ENCODE results near the gene MCM8.
"Not testable (repeated sequence)": the region's sequence is repeated elsewhere in the genome, so short reads cannot be mapped to it uniquely, and the experiment has no call there.

MCM8 gene

DNA sequence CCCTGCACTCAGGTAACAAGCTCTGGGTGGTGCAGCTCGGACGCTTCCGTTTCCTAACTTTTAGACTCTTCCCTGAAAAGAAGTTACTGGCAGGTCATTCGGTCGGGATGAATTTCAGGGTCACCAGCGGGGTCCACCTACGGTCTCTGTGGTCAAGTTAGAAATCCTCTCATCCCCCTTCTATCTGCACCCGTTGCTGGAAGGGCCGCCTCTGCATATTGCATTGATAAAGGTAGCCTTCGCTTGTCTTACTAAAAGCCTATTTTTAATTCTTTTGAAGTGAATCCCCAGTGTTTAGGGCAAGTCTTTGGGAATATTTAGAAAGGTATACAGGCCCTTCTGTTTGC, 56.1 kb downstream of the MCM8 start:
- DNase-seq (ENCODE audit: low read depth) = no peak

DNA sequence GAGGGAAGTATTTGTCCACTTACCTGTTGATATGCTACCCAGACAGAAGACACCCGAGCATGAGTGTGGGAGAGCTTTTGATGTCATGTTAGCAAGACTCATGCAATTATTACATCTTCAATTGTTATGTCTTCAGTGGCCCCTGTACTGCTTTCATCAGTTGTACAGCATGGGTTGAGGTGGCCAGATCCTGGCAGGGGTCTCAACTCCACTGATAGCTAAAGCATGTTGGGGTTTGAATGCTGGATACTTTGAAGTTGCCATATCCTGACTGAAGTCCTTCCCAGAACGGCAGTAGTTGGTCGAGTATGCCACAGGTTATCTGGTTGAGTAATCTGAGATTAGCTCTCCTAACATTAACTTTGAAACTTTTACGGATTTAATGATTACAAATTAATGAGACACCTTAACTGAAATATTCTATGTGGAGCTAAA, 56.7 kb downstream of the MCM8 start:
- no peak for DNase-seq (ENCODE audit: low read depth)

DNA sequence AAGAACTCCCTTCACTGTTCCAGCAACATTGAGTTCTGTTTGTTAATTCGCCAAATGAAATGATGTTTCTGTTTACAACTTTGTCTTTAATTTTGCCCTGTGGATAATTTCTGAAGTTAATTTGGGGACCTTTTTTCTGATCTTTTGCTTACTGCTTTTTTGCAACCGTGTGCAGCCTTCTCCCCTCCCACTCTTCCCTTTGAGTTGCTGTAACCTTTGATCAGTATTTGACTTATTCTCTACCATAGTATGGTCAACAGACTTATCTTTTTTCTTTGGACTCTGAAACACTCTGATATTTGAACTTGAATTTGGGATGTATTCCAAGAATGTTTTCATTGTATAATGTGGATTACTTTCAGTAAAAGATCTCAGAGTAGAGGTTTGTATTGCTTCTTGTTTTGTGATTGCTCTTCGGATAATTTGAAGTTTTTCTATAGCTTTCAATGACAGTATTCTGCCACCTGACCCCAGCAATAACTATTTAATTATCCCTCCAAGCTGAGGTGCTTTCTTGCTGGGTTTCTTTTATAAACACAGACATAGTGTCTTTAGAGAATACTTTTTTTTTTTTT, 57.2 kb downstream of the MCM8 start:
- no peak for DNase-seq (ENCODE audit: low read depth)

DNA sequence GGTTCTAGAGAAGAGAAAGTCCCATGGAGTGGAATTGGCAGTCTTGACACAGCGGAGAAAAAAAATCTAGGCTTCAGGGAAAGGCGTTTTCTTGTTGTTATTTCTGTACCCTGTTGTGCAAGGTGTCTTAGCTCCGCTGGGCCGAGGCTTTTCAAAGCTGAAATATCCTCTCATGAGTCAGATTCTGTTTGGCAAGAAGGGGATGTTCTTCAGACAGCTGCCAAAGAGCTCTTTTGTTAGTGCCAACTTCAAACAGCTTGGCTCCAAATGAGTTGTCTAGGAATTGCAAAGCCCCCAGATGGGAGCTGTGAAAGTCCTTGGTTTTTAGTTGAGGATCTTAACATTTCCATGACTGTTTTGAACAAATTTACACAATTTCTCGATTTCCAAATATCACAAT, 57.8 kb downstream of the MCM8 start:
- no peak for DNase-seq (ENCODE audit: low read depth)

DNA sequence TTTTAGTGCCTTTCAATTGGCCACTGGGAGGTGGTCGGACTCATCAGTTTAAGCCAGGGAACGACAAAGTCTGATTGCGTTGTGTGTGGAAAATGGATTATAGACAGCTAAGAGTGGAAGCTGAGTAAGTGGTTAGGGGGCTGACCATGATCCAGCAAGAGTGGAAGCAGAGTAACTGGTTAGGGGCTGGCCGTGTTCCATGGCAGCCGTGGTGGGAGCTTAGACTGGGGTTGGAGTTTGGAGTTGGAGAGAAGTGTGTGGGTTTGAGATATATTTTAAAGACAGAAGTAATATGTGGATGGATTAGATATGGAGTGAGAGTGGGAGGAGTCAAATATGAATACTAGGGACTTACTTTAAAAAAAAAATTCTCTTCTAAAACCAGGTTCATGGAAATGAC, 61.7 kb downstream of the MCM8 start:
- DNase-seq (ENCODE audit: low read depth) = no peak

DNA sequence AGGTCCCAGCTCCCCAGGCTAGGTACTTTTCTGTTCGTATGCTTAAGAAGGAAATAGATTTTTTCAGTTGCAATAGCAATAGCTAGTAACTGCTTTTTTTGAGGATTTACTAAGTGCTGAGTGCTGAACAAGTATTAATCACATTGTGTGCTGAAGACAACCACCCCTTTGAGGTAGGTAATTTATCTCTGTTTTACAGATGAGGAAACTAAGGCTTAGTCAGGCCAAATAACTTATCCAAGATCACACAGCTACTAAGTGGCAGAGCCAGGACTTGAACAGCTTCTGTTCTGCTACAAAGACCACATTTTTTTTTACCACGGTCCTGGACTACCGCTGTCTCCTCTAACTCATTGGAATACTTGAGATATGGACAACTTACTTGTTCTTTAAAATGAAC, 63.6 kb downstream of the MCM8 start:
- DNase-seq (ENCODE audit: low read depth) = no peak

DNA sequence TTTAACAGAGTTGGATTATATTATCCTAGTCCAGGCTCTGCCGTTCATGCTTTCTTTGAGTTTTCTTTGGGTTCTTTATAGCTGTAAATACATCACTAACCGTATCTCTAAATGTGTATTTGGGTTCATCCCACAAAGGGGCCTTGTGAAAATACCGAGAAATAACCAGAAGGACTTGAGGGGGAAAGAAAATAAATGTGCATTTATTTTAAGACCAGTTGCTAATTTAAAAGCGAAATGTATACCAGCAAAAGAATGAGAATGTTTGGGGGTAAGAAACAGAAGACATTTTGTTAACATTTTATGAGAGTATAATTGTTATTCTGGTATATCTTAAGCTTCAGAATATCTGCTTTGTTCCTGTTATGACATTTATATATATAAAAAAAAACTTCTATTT, 64.5 kb downstream of the MCM8 start:
- DNase-seq (ENCODE audit: low read depth) = no peak

DNA sequence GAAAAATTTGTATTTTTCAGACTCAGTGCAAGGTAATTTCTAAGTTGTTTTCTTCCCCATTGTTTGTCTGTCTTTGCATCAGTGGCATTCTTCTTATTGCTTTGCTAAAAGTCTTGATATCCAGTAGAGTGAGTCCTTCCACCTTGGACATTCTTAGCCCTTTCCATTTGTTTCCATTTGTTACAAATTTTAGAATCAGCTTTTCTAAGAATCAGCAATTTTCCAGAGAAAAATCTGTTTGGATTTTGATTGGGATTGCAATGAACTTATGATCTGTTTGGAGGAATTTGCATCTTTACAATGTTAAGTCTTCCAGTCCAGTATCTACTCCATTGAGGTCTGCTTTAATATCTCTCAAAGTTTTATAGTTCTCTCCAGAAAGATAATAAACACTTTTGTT, 67.0 kb downstream of the MCM8 start:
- DNase-seq (ENCODE audit: low read depth) = no peak

DNA sequence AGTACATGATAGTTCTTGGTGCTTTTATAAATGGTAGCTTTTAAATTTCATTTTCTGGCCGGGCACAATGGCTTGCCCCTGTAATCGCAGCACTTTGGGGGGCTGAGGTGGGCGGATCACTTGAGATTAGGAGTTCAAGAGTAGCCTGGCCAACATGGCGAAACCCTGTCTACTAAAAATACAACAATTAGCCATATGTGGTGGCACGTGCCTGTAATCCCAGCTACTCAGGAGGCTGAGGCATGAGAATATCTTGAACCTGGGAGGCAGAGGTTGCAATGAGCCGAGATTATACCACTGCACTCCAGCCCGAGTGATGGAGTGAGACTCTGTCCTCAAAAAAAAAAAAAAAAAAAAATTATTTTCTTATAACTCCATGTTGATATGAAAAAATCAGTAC, 67.4 kb downstream of the MCM8 start:
- DNase-seq (ENCODE audit: low read depth) = no peak

DNA sequence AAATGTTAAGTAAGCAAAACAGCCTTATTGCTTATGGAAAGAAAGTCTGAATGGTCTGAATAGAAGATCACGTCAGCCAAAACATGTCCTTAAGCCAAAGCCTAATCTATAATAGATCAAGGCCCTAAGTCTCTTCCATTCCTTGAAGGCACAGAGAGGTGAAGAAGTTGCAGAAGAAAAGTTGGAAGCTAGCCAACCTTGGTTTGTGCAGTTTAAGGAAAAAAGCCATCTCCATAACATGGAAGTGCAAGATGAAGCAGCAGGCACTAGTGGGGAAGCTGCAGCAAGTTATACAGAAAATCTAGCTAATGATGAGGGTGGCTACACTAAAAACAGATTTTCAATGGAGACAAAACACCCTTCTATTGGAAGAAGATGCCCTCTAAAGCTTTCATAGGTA, 74.3 kb downstream of the MCM8 start:
- DNase-seq (ENCODE audit: low read depth) = no peak

DNA sequence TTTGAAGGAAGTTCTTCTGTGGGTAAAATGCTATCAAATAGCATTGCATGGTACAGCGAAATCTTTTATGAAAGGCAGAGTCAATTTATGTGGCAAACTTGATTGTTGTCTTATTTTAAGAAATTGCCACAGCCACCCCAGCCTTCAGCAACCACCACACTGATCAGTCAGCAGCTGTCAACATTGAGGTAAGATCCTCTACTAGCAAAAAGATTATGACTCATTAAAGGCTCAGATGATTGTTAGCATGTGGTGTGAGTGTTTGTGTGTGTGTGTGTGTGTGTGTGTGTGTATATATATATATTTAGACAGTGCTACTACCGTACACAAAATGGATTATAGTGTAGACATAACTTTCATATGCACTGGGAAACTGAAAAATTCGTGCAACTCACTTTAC, 75.6 kb downstream of the MCM8 start:
- DNase-seq (ENCODE audit: low read depth) = no peak

DNA sequence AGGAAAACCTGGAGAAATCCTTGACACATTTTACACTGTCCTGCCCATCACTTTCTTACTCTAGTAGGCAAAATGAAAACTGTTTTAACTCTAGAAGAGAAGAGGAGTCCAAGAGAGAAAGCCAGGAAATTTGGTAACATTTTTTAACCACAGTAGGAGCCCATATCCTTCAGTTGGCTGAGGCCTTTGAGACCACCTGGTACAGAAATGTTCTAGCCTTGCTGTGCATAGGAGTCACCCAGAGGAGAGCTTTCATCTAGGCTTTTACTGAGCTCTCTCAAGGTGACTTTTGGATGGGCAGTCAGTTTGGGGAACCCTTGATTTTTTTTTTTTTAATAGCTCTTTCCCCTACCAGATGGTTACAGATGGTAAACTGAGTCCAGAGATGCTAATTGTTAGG, 78.4 kb downstream of the MCM8 start:
- DNase-seq (ENCODE audit: low read depth) = no peak

DNA sequence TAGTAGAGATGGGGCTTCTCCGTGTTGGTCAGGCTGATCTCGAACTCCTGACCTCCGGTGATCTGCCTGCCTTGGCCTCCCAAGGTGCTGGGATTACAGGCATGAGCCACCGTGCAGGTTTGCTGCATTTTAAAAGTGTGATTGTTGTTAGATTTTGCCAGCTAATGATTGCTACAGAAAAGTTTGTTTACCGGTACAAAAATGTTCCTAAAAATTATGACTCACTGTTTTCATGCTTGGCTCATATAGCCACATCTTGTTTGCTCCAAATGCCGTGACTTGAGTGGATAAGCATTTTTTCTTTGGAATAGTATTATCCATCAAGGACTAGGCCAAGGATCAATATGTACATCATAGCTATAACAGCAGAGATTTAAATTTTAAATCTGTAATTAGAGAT, 79.1 kb downstream of the MCM8 start:
- DNase-seq (ENCODE audit: low read depth) = no peak

DNA sequence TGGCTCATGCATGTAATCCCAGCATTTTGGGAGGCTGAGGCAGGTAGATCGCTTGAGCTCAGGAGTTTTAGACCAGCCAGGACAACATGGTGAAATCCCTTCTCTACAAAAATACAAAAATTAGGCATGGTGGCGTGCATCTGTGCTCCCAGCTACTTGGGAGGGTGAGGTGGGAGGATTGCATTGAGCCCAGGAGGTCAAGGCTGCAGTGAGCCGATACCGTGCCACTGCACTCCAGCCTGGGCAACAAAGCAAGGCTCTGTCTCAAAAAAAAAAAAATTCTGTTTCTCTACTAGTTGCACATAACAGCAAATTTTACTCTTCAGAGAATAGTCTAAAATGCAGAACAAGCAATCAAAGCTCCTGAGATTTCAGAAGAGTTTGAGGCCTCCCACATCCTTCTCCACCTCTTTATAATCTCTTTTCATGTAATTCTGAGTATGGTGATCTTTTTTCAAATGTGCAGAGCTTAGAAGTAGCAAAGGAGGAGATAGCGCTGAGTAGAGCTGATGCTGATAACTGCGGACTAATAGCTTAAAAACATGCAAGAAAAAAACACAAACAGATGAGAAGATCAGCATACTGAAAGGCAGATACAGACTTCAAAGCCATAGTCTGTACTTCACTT, 80.1 kb downstream of the MCM8 start:
- DNase-seq (ENCODE audit: low read depth) = no peak

DNA sequence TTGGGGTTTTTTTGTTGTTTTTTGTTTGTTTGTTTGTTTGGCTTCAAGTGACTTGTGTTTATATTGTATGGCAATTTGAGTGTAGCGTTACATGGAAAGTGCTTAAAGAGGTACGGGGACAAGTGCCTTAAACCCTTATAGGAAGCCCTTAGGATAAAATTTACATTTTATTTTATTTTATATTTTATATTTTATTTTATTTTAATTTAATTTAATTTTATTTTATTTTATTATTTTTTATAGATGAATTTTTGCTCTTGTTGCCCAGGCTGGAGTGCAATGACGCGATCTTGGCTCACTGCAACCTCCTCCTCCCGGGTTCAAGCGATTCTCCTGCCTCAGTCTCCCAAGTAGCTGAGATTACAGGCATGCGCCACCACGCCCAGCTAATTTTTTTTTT, 82.5 kb downstream of the MCM8 start:
- not testable (repeated sequence) for DNase-seq (ENCODE audit: low read depth)

DNA sequence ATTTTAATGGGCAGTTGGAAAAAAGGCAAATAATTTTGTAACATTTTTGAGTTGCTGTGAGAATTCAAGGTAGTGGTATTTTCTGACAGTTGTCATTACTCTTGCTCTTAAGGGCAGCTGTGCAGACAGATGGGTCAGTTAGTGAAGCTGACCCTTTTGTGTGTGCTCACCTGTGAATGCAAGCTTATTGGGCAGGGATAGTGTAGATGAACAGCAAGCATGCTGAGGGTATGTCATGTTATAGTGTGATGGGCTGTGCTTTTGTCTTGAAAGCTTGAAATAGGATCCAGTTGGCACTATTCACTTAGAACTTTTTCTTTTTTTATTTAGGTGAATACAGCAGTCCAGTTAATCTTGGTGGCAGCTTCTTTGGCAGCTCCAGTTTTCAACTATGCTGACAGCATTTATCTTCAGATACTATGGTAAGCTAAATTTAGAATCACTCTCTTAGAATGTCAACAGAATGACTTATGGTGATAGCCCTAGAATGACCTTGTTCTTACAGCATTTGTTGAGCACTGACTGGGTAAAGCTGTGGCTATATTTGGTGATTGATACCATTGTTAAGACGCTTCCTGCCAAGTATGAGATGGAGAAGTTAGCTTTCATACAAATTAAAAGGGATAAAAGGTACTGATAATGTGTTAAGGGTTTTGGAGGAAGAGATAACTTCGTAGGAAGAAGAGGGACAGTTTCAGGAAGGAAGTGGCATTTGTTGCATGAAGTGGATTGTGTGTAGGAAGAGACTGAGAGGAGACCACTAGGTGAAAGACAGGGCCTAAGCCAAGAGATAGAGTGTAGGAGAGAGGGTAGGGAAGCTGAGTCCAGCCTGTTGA, 83.9 kb downstream of the MCM8 start:
- DNase-seq (ENCODE audit: low read depth) = no peak

DNA sequence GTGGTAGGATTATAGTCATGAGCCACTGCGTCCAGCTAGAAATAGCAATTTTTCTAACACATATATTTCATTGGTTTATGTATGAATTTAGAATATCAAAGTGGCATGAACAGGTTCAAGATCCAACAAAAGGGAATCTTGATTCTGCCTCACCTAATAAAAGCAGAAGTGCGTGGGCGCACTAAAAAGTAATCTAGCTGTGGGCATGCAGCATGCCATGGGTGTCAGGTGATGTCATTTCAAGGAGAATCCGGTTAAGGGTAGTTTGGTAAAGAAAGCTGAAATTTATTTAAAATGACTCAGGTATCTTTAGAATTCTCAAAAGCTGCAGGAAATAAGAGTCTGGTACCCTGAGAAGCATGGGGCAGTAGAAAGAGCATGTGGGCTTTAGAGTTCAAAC, 85.8 kb downstream of the MCM8 start:
- DNase-seq (ENCODE audit: low read depth) = no peak

DNA sequence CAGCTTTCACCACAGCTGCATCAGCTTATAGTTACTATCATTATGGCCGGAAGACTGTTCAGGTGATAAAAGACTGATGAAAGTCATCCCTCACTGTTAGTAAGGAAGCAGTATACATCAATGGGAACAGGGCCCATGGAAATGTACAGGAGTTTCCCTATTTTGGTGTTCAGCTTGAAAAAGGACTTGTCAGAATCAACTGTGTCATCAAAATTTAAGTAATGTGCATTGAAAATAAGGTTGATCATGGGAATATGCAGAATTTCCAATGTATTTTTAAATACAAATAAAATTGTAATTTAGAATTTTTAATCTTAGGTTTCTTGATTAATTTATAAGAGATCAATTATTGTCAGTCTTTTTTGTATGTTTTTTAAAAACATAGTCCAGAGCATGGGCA, 86.6 kb downstream of the MCM8 start:
- no peak for DNase-seq (ENCODE audit: low read depth)

DNA sequence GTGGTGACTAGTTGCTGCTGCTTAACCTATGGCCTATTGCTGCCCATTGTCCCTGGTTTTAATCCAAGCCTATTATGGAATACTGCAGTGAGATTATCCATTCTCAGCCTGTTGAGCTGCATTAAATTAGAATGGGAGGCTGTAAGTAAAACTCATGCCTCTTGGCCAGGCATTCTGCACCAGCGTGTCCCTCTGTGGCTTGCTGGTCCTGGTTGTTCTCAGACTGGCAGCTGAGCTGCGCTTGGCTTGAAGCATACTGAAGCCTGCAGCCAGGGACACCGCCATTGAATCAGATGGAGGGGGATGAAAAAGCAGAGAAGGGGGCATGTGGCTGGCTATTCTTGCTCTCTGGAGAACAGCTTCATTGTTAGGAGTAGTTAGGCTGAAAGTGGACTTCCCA, 87.8 kb downstream of the MCM8 start:
- DNase-seq (ENCODE audit: low read depth) = no peak

DNA sequence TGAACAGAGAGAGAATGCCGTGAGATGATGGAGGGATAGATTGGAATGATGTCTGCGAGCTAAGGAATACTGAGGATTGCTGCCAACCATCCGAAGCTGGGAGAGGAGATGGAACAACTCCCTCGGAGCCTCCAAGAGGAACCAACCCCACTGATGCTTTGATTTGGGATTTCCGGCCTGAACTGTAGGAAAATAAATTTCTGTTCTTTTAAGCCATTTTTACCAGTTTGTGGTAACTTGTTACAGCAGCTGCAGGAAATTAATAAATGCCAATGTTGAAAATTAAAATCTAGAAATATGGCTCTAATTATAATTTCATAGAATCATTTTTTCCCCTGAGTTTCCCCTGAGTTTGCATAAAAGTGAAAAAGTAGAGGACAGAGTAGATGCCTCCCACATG, 89.3 kb downstream of the MCM8 start:
- DNase-seq (ENCODE audit: low read depth) = no peak

DNA sequence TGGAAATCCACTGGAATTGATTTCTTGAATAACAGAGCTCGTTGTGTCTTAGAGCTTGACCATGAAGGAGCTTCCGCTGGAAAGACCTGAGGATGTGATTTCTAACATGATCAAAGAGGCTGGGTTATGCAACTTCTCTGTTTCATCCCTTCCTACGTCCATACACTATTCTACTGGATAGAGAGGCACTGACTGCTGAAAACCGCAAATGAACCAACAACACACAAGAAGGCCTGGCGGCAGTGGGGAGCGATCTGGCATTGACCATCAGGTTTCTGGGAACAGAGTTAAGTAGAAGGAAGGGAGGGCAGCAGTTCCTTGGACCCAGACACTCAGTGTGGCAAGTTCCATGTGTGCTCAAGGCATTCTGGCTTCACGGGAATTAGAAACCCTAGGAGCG, 90.1 kb downstream of the MCM8 start:
- no peak for DNase-seq (ENCODE audit: low read depth)

DNA sequence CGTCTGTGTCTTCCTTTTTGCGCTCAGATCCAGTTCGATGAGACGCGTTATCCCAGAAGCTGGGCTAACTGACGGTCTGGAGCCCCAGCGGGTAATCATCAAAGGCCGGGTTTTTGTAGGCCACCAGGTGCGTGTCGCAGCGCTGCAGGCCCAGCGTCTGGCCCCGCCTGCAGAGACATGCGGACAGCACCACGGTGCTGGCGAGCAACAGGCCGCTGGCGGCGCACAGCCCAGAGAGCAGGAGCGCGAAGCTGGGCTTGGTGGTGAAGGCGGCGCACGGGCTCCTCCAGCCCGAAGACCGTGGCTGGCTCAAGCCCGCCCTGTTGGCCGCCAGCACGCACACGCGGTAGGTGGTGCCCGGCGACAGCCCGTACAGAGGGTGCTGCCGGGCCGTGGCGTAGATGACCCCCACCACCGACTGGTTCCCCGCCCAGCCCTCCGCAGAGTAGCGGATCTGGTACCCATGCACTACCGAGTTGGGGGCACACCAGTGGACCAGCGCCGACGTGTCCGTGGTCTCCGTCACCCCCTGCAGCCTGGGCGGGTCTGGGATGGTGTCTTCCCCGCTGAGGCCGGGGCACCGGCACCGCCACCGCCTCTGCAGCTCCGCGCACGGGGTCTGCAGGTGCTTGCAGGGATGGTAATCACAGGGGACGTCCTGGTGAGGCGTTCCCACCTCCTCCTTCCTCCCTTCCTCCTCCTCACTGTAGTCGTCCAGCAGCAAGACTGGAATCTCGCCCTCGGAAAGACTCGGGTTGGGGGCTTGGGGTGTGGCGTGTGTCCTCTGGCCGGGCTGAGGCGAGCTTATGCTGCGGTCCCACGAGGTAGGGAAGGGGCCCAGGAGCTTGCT, 90.7 kb downstream of the MCM8 start:
- DNase-seq (ENCODE audit: low read depth) = no peak

DNA sequence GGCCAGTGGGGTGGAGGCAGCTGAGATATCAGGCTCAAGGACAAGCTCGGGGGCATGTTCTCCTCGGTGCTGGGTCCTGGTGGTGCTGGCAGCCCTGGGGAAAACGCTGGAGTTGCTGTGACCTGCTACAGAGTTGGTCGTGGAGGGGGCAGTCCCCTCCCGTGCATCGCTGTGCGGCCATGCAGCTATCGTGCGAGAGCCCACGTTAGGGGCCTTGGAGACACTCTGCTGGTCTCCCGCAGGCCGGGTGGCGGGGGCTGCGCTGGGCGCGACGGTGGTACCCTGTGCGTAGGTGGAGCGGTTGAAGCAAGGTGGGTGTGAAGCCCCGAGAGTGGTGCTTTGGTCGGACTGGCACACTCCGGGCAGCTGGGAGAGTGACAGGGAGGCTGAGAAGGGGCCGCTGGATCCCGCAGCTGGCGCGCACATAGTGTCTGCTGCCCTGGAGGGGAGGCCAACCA, 91.4 kb downstream of the MCM8 start:
- no peak for DNase-seq (ENCODE audit: low read depth)

Measured in activated T-helper 1 cell treated with Interleukin-2 at 50 U/mL for 16 hours (primary cell).